ENCODE data around the gene DAB2IP.

The DAB2IP gene

DNA sequence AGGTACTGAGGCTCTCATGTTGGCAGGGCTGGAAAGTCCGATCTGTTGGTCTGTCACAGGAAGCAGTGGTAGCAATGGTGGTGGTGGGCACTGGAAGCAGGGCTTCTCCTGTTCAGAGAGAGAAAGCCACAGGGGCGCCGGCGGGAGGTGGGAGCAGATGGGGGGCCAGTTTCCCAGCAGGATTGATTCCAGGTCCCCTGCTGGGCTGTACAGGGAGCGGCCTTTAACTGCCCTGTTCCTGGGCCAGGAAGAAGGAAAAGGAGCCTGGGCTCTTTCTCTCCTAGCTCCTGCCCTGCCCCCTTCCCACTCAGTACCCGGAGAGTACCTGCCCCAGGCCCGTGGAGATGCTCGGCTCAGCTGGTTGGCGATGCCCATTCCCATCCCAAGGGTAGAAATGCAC lies 2.6 kb upstream of the DAB2IP start:
- peaks cover 52% of the 10 kb centered on the region for H3K4me1 ChIP-seq (ENCODE audit: control insufficient read depth, insufficient read depth, low read depth, low read length)
- 70% methylated on average over 9 of the region's 9 CpGs for WGBS

DNA sequence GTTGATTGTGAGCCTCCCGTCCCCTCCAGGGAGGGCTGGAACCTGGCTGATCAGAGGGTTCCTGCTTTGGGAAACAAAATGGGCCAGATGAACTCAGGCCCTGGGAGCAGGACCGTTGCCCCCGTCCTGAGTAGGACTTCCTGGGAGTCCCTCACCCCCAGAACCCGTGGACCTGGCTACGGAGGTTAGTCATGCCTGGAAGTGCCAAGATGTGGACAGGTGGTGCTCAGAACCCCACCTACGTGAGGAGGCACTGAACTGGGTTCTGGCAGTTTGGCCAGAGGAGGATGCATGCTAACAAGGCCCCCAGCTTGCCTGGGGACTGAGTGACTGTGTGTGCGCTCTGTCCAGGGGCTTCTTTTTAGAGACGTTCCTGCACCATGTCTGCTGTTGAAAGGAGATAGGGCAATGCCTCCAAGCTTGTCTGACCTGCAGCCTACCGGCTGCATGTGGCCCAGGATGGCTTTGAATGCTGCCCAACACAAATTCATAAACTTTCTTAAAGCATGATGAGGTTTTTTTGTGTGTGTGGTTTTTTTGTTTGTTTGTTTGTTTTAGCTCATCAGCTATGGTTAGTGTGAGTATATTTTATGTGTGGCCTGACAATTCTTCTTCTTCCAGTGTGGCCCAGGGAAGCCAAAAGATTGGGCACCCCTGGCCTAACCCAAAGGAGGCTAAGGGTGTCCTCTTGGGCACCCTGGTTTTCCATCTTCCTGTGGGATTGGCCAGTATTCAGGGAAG lies 1.8 kb upstream of the DAB2IP start:
- no peaks in the 10 kb centered on the region for H3K9me3 ChIP-seq (ENCODE audit: control insufficient read depth, low read length)
- no peak overlapping the region for H2BK15ac ChIP-seq (ENCODE audit: low read depth, poor library complexity, severe bottlenecking)
- H3K4me1 ChIP-seq (ENCODE audit: control insufficient read depth, insufficient read depth, low read depth, low read length) = peaks cover 57% of the 10 kb centered on the region
- no peak overlapping the region for H2BK5ac ChIP-seq (ENCODE audit: low read depth, low read length, poor library complexity, severe bottlenecking)
- peaks cover 0 to 63% of the 10 kb centered on the region in 2 experiments for H3K27me3 ChIP-seq (ENCODE audit: control insufficient read depth in 1 of 2, insufficient read depth in 1 of 2, low read length in 2 of 2)
- no peak overlapping the region for H3K9ac ChIP-seq (ENCODE audit: low read length)
- no peak overlapping the region for H3K27ac ChIP-seq (ENCODE audit: low read length, poor library complexity, severe bottlenecking)
- H2BK120ac ChIP-seq (ENCODE audit: low read depth, low read length) = no peak overlapping the region
- 42% methylated on average over 9 of the region's 9 CpGs for WGBS
- peak overlapping the region in 1 of 2 experiments; percentile 11 for H3K18ac ChIP-seq (ENCODE audit: low read depth in 1 of 2, low read length in 2 of 2)
- no peaks in the 10 kb centered on the region for H3K36me3 ChIP-seq (ENCODE audit: control insufficient read depth in 1 of 2, insufficient read depth in 2 of 2, low read depth in 1 of 2, low read length in 2 of 2)
- H2BK12ac ChIP-seq (ENCODE audit: low read length in 2 of 2) = peak overlapping the region; percentile 37 to 60
- no peak overlapping the region for H3K4ac ChIP-seq (ENCODE audit: low read depth in 1 of 2, low read length in 2 of 2)
- no peak overlapping the region for H3K23ac ChIP-seq (ENCODE audit: low read length in 2 of 2)
- peak; percentile 15 for DNase-seq
- no peak overlapping the region for H3K4me3 ChIP-seq (ENCODE audit: insufficient read depth in 1 of 2, low read depth in 1 of 2, low read length in 2 of 2)
- H3K4me2 ChIP-seq (ENCODE audit: low read length, poor library complexity, severe bottlenecking) = peak overlapping the region; percentile 44
- H2AK5ac ChIP-seq (ENCODE audit: low read length, severe bottlenecking) = peak overlapping the region; percentile 82
- peaks cover 13% of the 10 kb centered on the region for H3K79me1 ChIP-seq (replicated peaks; ENCODE audit: low read length, poor library complexity, severe bottlenecking)
- H4K91ac ChIP-seq (ENCODE audit: low read length) = peak overlapping the region; percentile 12
- H3K14ac ChIP-seq (ENCODE audit: low read length in 2 of 2) = no peak overlapping the region
- peak overlapping the region; percentile 27 for H4K8ac ChIP-seq (ENCODE audit: low read length)
- no peak overlapping the region for H2AFZ ChIP-seq (ENCODE audit: low read depth, low read length)

More for the DNA sequence above, 2.6 kb upstream of the DAB2IP start:
- Histone ChIP-seq H2AFZ (ENCODE audit: low read depth, low read length) (no peak overlapping the region), H4K91ac (ENCODE audit: low read length) (no peak overlapping the region), H3K27me3 (ENCODE audit: control insufficient read depth in 1 of 2, insufficient read depth in 1 of 2, low read length in 2 of 2) (peaks cover 0 to 57% of the 10 kb centered on the region in 2 experiments), H3K18ac (ENCODE audit: low read depth in 1 of 2, low read length in 2 of 2) (no peak overlapping the region), H4K8ac (ENCODE audit: low read length) (no peak overlapping the region), H3K36me3 (ENCODE audit: control insufficient read depth in 1 of 2, insufficient read depth in 2 of 2, low read depth in 1 of 2, low read length in 2 of 2) (no peaks in the 10 kb centered on the region), H3K23ac (ENCODE audit: low read length in 2 of 2) (no peak overlapping the region), H3K14ac (ENCODE audit: low read length in 2 of 2) (no peak overlapping the region), H2AK5ac (ENCODE audit: low read length, severe bottlenecking) (peak overlapping the region; percentile 82), H3K79me1 (replicated peaks; ENCODE audit: low read length, poor library complexity, severe bottlenecking) (peaks cover 8% of the 10 kb centered on the region), H3K9me3 (ENCODE audit: control insufficient read depth, low read length) (no peaks in the 10 kb centered on the region), H3K27ac (ENCODE audit: low read length, poor library complexity, severe bottlenecking) (no peak overlapping the region), H2BK15ac (ENCODE audit: low read depth, poor library complexity, severe bottlenecking) (no peak overlapping the region), H3K4ac (ENCODE audit: low read depth in 1 of 2, low read length in 2 of 2) (no peak overlapping the region), H3K4me3 (ENCODE audit: insufficient read depth in 1 of 2, low read depth in 1 of 2, low read length in 2 of 2) (no peak overlapping the region), H2BK12ac (ENCODE audit: low read length in 2 of 2) (no peak overlapping the region), H3K9ac (ENCODE audit: low read length) (no peak overlapping the region), H3K4me2 (ENCODE audit: low read length, poor library complexity, severe bottlenecking) (no peak overlapping the region), H2BK5ac (ENCODE audit: low read depth, low read length, poor library complexity, severe bottlenecking) (no peak overlapping the region), H2BK120ac (ENCODE audit: low read depth, low read length) (no peak overlapping the region)
- DNase-seq = no peak

DNA sequence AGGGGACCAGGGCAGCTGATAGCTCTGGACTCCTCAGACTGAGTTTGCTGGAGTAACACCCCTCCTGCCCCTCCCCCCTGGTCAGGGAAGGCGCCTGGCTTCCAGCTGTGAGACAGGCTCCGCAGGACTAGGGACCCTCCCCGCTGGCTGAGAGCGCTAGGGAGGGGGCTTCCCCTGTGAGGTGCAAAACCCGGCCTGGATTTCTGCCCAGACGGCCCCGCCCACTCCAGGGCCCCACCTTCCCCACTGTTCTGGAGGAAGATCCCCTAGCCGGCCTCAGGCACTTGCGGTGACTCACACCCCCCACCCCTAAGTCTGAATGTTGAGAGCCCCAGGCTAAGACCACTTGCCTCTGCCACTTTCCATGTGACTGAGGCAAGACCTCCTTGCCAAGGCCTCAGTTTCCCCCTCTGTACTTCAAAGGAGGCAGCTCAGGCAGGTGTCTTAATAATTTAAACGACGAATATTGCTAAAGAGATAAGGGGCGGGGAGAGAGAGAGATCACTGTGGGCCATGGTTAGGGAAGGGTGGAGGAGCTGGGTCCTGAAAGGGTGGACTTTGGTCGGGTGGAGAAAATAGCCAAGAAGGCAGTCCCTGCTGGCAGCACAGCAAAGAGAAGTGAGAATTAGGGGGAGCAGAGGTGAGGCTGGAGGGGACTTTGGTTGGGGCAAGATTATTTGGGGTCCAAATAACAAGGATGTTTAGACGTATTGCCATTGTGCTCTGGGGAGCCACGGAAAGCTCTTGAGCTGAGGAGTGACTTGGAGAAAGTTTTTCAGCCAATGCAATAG lies 1.0 kb upstream of the DAB2IP start:
- H3K4ac ChIP-seq (ENCODE audit: low read depth in 1 of 2, low read length in 2 of 2) = no peak overlapping the region
- H2BK5ac ChIP-seq (ENCODE audit: low read depth, low read length, poor library complexity, severe bottlenecking) = peak overlapping the region; percentile 22
- H3K23ac ChIP-seq (ENCODE audit: low read length in 2 of 2) = peak overlapping the region in 1 of 2 experiments; percentile 6
- DNase-seq = peak; percentile 69
- H3K27ac ChIP-seq (ENCODE audit: low read length, poor library complexity, severe bottlenecking) = no peak overlapping the region
- no peak overlapping the region for H2AFZ ChIP-seq (ENCODE audit: low read depth, low read length)
- peaks cover 49% of the 10 kb centered on the region for H3K4me1 ChIP-seq (ENCODE audit: control insufficient read depth, insufficient read depth, low read depth, low read length)
- H2BK12ac ChIP-seq (ENCODE audit: low read length in 2 of 2) = no peak overlapping the region
- no peak overlapping the region for H4K91ac ChIP-seq (ENCODE audit: low read length)
- no peak overlapping the region for H2AK5ac ChIP-seq (ENCODE audit: low read length, severe bottlenecking)
- no peak overlapping the region for H2BK120ac ChIP-seq (ENCODE audit: low read depth, low read length)
- H3K27me3 ChIP-seq (ENCODE audit: control insufficient read depth in 1 of 2, insufficient read depth in 1 of 2, low read length in 2 of 2) = peaks cover 0 to 71% of the 10 kb centered on the region in 2 experiments
- H3K4me3 ChIP-seq (ENCODE audit: insufficient read depth in 1 of 2, low read depth in 1 of 2, low read length in 2 of 2) = no peak overlapping the region
- H4K8ac ChIP-seq (ENCODE audit: low read length) = no peak overlapping the region
- WGBS = 16% methylated on average over 15 of the region's 15 CpGs
- no peak overlapping the region for H2BK15ac ChIP-seq (ENCODE audit: low read depth, poor library complexity, severe bottlenecking)
- H3K36me3 ChIP-seq (ENCODE audit: control insufficient read depth in 1 of 2, insufficient read depth in 2 of 2, low read depth in 1 of 2, low read length in 2 of 2) = no peaks in the 10 kb centered on the region
- no peak overlapping the region for H3K9ac ChIP-seq (ENCODE audit: low read length)
- H3K18ac ChIP-seq (ENCODE audit: low read depth in 1 of 2, low read length in 2 of 2) = no peak overlapping the region
- peaks cover 20% of the 10 kb centered on the region for H3K79me1 ChIP-seq (replicated peaks; ENCODE audit: low read length, poor library complexity, severe bottlenecking)
- no peak overlapping the region for H3K14ac ChIP-seq (ENCODE audit: low read length in 2 of 2)
- peak overlapping the region; percentile 44 for H3K4me2 ChIP-seq (ENCODE audit: low read length, poor library complexity, severe bottlenecking)
- H3K9me3 ChIP-seq (ENCODE audit: control insufficient read depth, low read length) = no peaks in the 10 kb centered on the region

DNA sequence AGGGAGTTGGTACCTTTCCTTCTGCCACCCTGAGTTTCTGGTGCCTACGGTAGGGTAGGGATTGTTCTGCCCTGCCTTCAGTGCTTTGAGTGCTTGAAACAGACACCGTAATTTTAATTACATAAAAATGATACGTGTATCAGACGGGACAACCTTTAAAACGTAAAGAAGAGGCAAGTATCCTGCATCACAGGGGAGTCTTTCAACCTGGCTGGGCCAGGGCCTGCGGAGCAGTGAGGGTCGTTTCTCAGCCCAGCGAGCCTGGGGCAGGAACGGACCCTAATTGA lies 483 bp upstream of the DAB2IP start:
- H2BK5ac ChIP-seq (ENCODE audit: low read depth, low read length, poor library complexity, severe bottlenecking) = peak overlapping the region; percentile 22
- peak overlapping the region in 1 of 2 experiments; percentile 38 for H3K23ac ChIP-seq (ENCODE audit: low read length in 2 of 2)
- peaks cover 24% of the 10 kb centered on the region for H3K79me1 ChIP-seq (replicated peaks; ENCODE audit: low read length, poor library complexity, severe bottlenecking)
- no peak overlapping the region for H3K9ac ChIP-seq (ENCODE audit: low read length)
- peak overlapping the region; percentile 99 for H3K4me2 ChIP-seq (ENCODE audit: low read length, poor library complexity, severe bottlenecking)
- peaks cover 0 to 73% of the 10 kb centered on the region in 2 experiments for H3K27me3 ChIP-seq (ENCODE audit: control insufficient read depth in 1 of 2, insufficient read depth in 1 of 2, low read length in 2 of 2)
- WGBS = 15% methylated on average over 9 of the region's 9 CpGs
- H4K8ac ChIP-seq (ENCODE audit: low read length) = peak overlapping the region; percentile 45
- peak overlapping the region; percentile 33 to 60 for H3K4me3 ChIP-seq (ENCODE audit: insufficient read depth in 1 of 2, low read depth in 1 of 2, low read length in 2 of 2)
- H2AFZ ChIP-seq (ENCODE audit: low read depth, low read length) = peak overlapping the region; percentile 76
- H2BK120ac ChIP-seq (ENCODE audit: low read depth, low read length) = no peak overlapping the region
- H3K4me1 ChIP-seq (ENCODE audit: control insufficient read depth, insufficient read depth, low read depth, low read length) = peaks cover 44% of the 10 kb centered on the region
- H4K91ac ChIP-seq (ENCODE audit: low read length) = peak overlapping the region; percentile 76
- H3K18ac ChIP-seq (ENCODE audit: low read depth in 1 of 2, low read length in 2 of 2) = peak overlapping the region; percentile 30 to 78
- no peak overlapping the region for H2BK15ac ChIP-seq (ENCODE audit: low read depth, poor library complexity, severe bottlenecking)
- H3K27ac ChIP-seq (ENCODE audit: low read length, poor library complexity, severe bottlenecking) = no peak overlapping the region
- no peaks in the 10 kb centered on the region for H3K36me3 ChIP-seq (ENCODE audit: control insufficient read depth in 1 of 2, insufficient read depth in 2 of 2, low read depth in 1 of 2, low read length in 2 of 2)
- peak overlapping the region in 1 of 2 experiments; percentile 58 for H3K14ac ChIP-seq (ENCODE audit: low read length in 2 of 2)
- H3K4ac ChIP-seq (ENCODE audit: low read depth in 1 of 2, low read length in 2 of 2) = no peak overlapping the region
- no peaks in the 10 kb centered on the region for H3K9me3 ChIP-seq (ENCODE audit: control insufficient read depth, low read length)
- H2AK5ac ChIP-seq (ENCODE audit: low read length, severe bottlenecking) = no peak overlapping the region
- H2BK12ac ChIP-seq (ENCODE audit: low read length in 2 of 2) = peak overlapping the region in 1 of 2 experiments; percentile 89
- no peak for DNase-seq
